HCT116 (cell line): ENCODE results near the gene OPRD1. TPM values are rescaled to one million over a fixed set of nuclear protein-coding genes. Genes with fewer than 3 reads are reported as not detected.

Experiments used
- ATAC-seq: fragments of 200-7000 bp; cut with Tn5 transposase; 2 replicates; pipeline ENCODE4 v1.9.1; 2020; ENCODE audit warnings: mild to moderate bottlenecking, moderate library complexity
- BruUV-seq: library from RNA; stranded (reverse); fragments of 400-500 nt; replicated peaks from 2 replicates; lab custom pipeline; 2021; lab: Mats Ljungman, UMichigan
- CTCF ChIA-PET: fragments of 300-600 bp; sonication (Branson Sonifier 250); formaldehyde crosslinking; loops from one replicate; lab custom pipeline; 2021; ENCODE audit warnings: antibody characterized with exemption; lab: Charles Lee
- POLR2A ChIA-PET: fragments of 300-600, 350-600 bp; sonication (Branson Sonifier 250); formaldehyde crosslinking; loops from one replicate; lab custom pipeline; 2021; ENCODE audit warnings: antibody characterized with exemption; lab: Charles Lee
- RAD21 ChIA-PET, 2 experiments: fragments of 300-600 bp; sonication (Branson Sonifier 250); formaldehyde crosslinking; loops; one replicate each; lab custom pipeline; 2023; ENCODE audit warnings: low total read pairs in 2 of 2; ENCODE audit not compliant: uncharacterized antibody in 2 of 2, unreplicated experiment in 2 of 2, low non-redundant PET in 1 of 2; lab: Charles Lee
- DNase-seq: peaks from one replicate; pipeline ENCODE4 v3.0.0-alpha.2; 2010; ENCODE audit warnings: low read depth, low spot score
- H2AFZ ChIP-seq: fragments of 200-600 bp; shearing (Covaris generic), sonication (generic); 2 replicates; pipeline ENCODE4 v1.6.1; 2017; ENCODE audit warnings: low read depth, mixed run types, mixed read lengths, antibody characterized with exemption, low read length; ENCODE audit not compliant: poor library complexity, severe bottlenecking
- H3K27ac ChIP-seq: 2 replicates; pipeline ENCODE4 v1.5.1; 2012; ENCODE audit warnings: low read depth, low read length
- H3K27me3 ChIP-seq: fragments of 200-600 bp; sonication (generic); 2 replicates; pipeline ENCODE4 v1.6.1; 2016; ENCODE audit warnings: mixed run types, low read length, mixed read lengths; ENCODE audit not compliant: insufficient read depth
- H3K36me3 ChIP-seq, 2 experiments: fragments of 200-500 bp in 1 of 2; fragments of 200-600 bp in 1 of 2; sonication (Bioruptor generic) in 1 of 2; sonication (generic) in 1 of 2; 2 replicates each; pipeline versions ENCODE4 v1.5.1 to v1.6.1; 2014 to 2016; ENCODE audit warnings: low read length in 2 of 2, inconsistent platforms in 1 of 2, mixed read lengths in 1 of 2, mixed run types in 1 of 2; ENCODE audit not compliant: insufficient read depth in 2 of 2, control insufficient read depth in 1 of 2
- H3K4me1 ChIP-seq, 2 experiments: fragments of 200-600 bp in 1 of 2; sonication (generic) in 1 of 2; 2 replicates each; pipeline versions ENCODE4 v1.5.1 to v1.6.1; 2012 to 2017; ENCODE audit warnings: low read length in 2 of 2, inconsistent platforms in 1 of 2, mild to moderate bottlenecking in 1 of 2, mixed read lengths in 1 of 2, mixed run types in 1 of 2, moderate library complexity in 1 of 2; ENCODE audit not compliant: insufficient read depth in 2 of 2, control insufficient read depth in 1 of 2
- H3K4me2 ChIP-seq: fragments of 200-600 bp; sonication (generic); 2 replicates; pipeline ENCODE4 v1.6.1; 2017; ENCODE audit warnings: mixed run types, low read length, mixed read lengths
- H3K4me3 ChIP-seq, 2 experiments: fragments of 200-600 bp in 1 of 2; sonication (generic) in 1 of 2; replicated peaks in 1 of 2; 2 replicates each; pipeline ENCODE4 v1.5.1; 2011 to 2016; ENCODE audit warnings: low read length in 2 of 2, control low read depth in 1 of 2, low read depth in 1 of 2, mild to moderate bottlenecking in 1 of 2, mixed read lengths in 1 of 2, mixed run types in 1 of 2
- H3K79me2 ChIP-seq: fragments of 200-600 bp; sonication (generic); 2 replicates; pipeline ENCODE4 v1.6.1; 2017; ENCODE audit warnings: mild to moderate bottlenecking, mixed run types, low read length, moderate library complexity, mixed read lengths; ENCODE audit not compliant: insufficient read depth
- H3K9ac ChIP-seq: fragments of 200-600 bp; sonication (generic); 2 replicates; pipeline ENCODE4 v1.6.1; 2016; ENCODE audit warnings: low read length, mixed read lengths
- H3K9me2 ChIP-seq: fragments of 200-600 bp; sonication (generic), shearing (Covaris generic); 2 replicates; pipeline ENCODE4 v1.6.1; 2017; ENCODE audit warnings: mixed run types, mild to moderate bottlenecking, moderate library complexity; ENCODE audit not compliant: insufficient read depth
- H3K9me3 ChIP-seq, 2 experiments: fragments of 200-500 bp in 1 of 2; fragments of 200-600 bp in 1 of 2; sonication (Bioruptor generic) in 1 of 2; sonication (generic) in 1 of 2; 2 replicates each; pipeline ENCODE4 v1.6.1; 2014 to 2017; ENCODE audit warnings: low read length in 2 of 2, mixed read lengths in 2 of 2, inconsistent platforms in 1 of 2, low read depth in 1 of 2, mild to moderate bottlenecking in 1 of 2, mixed run types in 1 of 2, moderate library complexity in 1 of 2; ENCODE audit not compliant: control insufficient read depth in 1 of 2, insufficient read depth in 1 of 2
- H4K20me1 ChIP-seq: fragments of 200-600 bp; sonication (generic), shearing (Covaris generic); 2 replicates; pipeline ENCODE4 v1.6.1; 2017; ENCODE audit warnings: mixed run types, mild to moderate bottlenecking, moderate library complexity; ENCODE audit not compliant: insufficient read depth
- CBX3 ChIP-seq: IDR thresholded peaks from 2 replicates; pipeline ENCODE4 v1.6.1; 2012; ENCODE audit warnings: low read depth
- CEBPB ChIP-seq: IDR thresholded peaks from 2 replicates; pipeline ENCODE4 v1.6.1; 2012; ENCODE audit warnings: low read depth
- EGR1 ChIP-seq: IDR thresholded peaks from 2 replicates; pipeline ENCODE4 v1.6.1; 2012; ENCODE audit warnings: low read depth
- ELF1 ChIP-seq: IDR thresholded peaks from 2 replicates; pipeline ENCODE4 v1.6.1; 2012; ENCODE audit warnings: low read depth, borderline replicate concordance
- EZH2 ChIP-seq: fragments of 200-600 bp; sonication (generic); IDR thresholded peaks from 2 replicates; pipeline ENCODE4 v1.6.1; 2017; ENCODE audit warnings: antibody characterized with exemption, mixed run types
- JUND ChIP-seq: IDR thresholded peaks from 2 replicates; pipeline ENCODE4 v1.6.1; 2012
- MAX ChIP-seq: IDR thresholded peaks from 2 replicates; pipeline ENCODE4 v1.6.1; 2012
- POLR2A ChIP-seq: IDR thresholded peaks from 2 replicates; pipeline ENCODE4 v1.7.0; 2011; ENCODE audit warnings: borderline replicate concordance; ENCODE audit not compliant: insufficient read depth, insufficient read length; ENCODE audit errors: extremely low read depth
- POLR2AphosphoS5 ChIP-seq: IDR thresholded peaks from 2 replicates; pipeline ENCODE4 v1.6.1; 2011; ENCODE audit warnings: mild to moderate bottlenecking, low read depth, low read length, moderate library complexity
- SIN3A ChIP-seq: IDR thresholded peaks from 2 replicates; pipeline ENCODE4 v1.6.1; 2012; ENCODE audit warnings: low read depth
- SP1 ChIP-seq: IDR thresholded peaks from 2 replicates; pipeline ENCODE4 v1.6.1; 2012; ENCODE audit warnings: low read depth
- SRF ChIP-seq: IDR thresholded peaks from 2 replicates; pipeline ENCODE4 v1.6.1; 2012; ENCODE audit warnings: low read depth
- TCF7L2 ChIP-seq: IDR thresholded peaks from 2 replicates; pipeline ENCODE4 v1.7.0; 2011; ENCODE audit warnings: borderline replicate concordance, inconsistent platforms; ENCODE audit not compliant: insufficient read depth, insufficient read length; ENCODE audit errors: extremely low read depth
- YY1 ChIP-seq: IDR thresholded peaks from 2 replicates; pipeline ENCODE4 v1.6.1; 2011; ENCODE audit warnings: low read length, low read depth, moderate library complexity, mild to moderate bottlenecking; ENCODE audit not compliant: insufficient replicate concordance; ENCODE audit errors: extremely low read depth
- ZFX ChIP-seq: fragments of 450-650 bp; IDR thresholded peaks from 2 replicates; pipeline ENCODE4 v1.6.1; 2017
- ZNF274 ChIP-seq: fragments of 200-500 bp; sonication (Bioruptor generic); IDR thresholded peaks from 2 replicates; pipeline ENCODE4 v1.6.1; 2014; ENCODE audit warnings: mild to moderate bottlenecking, low read depth, low read length, inconsistent platforms
- intact Hi-C: fragments of 100-400 bp; cut with micrococcal nuclease; formaldehyde crosslinking; loops from 2 replicates; pipeline ENCODE4 v1.10.0; 2022
- total RNA-seq: library from RNA; stranded (reverse); gene quantifications from one replicate; pipeline ENCODE4 v1.2.1, GENCODE V29; 2021; ENCODE audit not compliant: unreplicated experiment
- TF ChIP-seq, protein P1 (sequence below): IDR thresholded peaks from 2 replicates; pipeline ENCODE4 v1.6.1; 2012
- TF ChIP-seq, protein P2 (sequence below): IDR thresholded peaks from 2 replicates; pipeline ENCODE4 v1.6.1; 2012; ENCODE audit warnings: low read depth
- TF ChIP-seq, protein P3 (sequence below), 3 experiments: fragments of 200-600 bp in 1 of 3; sonication (generic) in 1 of 3; IDR thresholded peaks in 2 of 3; conservative IDR thresholded peaks in 1 of 3; 2 replicates each; pipeline ENCODE4 v1.5.1; 2012 to 2017; ENCODE audit warnings: low read depth in 2 of 3, low read length in 2 of 3, antibody characterized with exemption in 1 of 3, borderline replicate concordance in 1 of 3, control low read depth in 1 of 3, mild to moderate bottlenecking in 1 of 3, mixed read lengths in 1 of 3, mixed run types in 1 of 3, moderate library complexity in 1 of 3; ENCODE audit not compliant: insufficient read depth in 1 of 3

OPRD1 gene
- total RNA-seq, 1 experiment from 2014 or later: not detected

DNA sequence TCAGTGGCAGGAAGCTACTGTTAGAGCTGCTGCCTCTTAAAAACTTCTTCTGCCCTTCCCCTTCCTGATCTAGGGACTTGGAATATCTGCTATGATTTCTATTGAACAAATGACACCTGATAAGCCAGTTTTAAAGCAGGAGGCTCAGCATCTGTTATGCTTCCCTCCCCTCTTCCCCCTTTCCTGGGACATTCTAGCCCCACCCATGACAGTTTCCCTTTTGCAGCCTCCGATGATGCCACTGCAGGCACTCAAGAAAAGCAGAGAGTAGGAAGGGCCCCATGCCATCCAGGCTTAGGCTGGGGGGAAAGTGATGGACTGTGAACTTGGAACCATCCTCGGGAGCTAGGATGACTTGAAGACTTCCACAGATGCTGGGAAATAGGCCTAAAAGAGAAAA is 87.3 kb downstream of the OPRD1 start:
- Histone ChIP-seq H4K20me1 (no peaks in the 10 kb centered on the region), H3K4me3 (no peak overlapping the region), H3K9me2 (no peaks in the 10 kb centered on the region), H2AFZ (no peak overlapping the region), H3K9ac (no peak overlapping the region), H3K4me2 (no peak overlapping the region), H3K9me3 (no peaks in the 10 kb centered on the region), H3K4me1 (no peaks in the 10 kb centered on the region), H3K79me2 (peaks cover 4% of the 10 kb centered on the region; the same call in 1 of the 2 replicates), H3K27ac (no peak overlapping the region), H3K36me3 (no peaks in the 10 kb centered on the region), H3K27me3 (no peaks in the 10 kb centered on the region)
- ChIA-PET CTCF (interaction anchor here (1.4 kb wide), 1 partner anchor 12 kb away, joined by 4 read pairs; no protein-coding TSS in a partner anchor), RAD21 (no interaction called here), POLR2A (interaction anchor here (1.0 kb wide), 1 partner anchor 11 kb away, joined by 3 read pairs; no protein-coding TSS in a partner anchor)
- intact Hi-C loops: no loop called here
- DNase-seq (no peak), ATAC-seq (no peak)
- no TSS peak for BruUV-seq
- no peak for TF ChIP-seq TCF7L2
- TF ChIP-seq, protein P1, sequence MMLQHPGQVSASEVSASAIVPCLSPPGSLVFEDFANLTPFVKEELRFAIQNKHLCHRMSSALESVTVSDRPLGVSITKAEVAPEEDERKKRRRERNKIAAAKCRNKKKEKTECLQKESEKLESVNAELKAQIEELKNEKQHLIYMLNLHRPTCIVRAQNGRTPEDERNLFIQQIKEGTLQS: no peak
- no peak for TF ChIP-seq CEBPB
- TF ChIP-seq POLR2AphosphoS5: no peak
- no peak for TF ChIP-seq SRF
- TF ChIP-seq CBX3: no peak
- TF ChIP-seq, protein P2, sequence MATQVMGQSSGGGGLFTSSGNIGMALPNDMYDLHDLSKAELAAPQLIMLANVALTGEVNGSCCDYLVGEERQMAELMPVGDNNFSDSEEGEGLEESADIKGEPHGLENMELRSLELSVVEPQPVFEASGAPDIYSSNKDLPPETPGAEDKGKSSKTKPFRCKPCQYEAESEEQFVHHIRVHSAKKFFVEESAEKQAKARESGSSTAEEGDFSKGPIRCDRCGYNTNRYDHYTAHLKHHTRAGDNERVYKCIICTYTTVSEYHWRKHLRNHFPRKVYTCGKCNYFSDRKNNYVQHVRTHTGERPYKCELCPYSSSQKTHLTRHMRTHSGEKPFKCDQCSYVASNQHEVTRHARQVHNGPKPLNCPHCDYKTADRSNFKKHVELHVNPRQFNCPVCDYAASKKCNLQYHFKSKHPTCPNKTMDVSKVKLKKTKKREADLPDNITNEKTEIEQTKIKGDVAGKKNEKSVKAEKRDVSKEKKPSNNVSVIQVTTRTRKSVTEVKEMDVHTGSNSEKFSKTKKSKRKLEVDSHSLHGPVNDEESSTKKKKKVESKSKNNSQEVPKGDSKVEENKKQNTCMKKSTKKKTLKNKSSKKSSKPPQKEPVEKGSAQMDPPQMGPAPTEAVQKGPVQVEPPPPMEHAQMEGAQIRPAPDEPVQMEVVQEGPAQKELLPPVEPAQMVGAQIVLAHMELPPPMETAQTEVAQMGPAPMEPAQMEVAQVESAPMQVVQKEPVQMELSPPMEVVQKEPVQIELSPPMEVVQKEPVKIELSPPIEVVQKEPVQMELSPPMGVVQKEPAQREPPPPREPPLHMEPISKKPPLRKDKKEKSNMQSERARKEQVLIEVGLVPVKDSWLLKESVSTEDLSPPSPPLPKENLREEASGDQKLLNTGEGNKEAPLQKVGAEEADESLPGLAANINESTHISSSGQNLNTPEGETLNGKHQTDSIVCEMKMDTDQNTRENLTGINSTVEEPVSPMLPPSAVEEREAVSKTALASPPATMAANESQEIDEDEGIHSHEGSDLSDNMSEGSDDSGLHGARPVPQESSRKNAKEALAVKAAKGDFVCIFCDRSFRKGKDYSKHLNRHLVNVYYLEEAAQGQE: no peak
- no peak for TF ChIP-seq ELF1
- TF ChIP-seq POLR2A: no peak
- TF ChIP-seq ZFX: no peak
- TF ChIP-seq EGR1: no peak
- no peak for TF ChIP-seq EZH2
- no peak for TF ChIP-seq YY1
- TF ChIP-seq ZNF274: no peak
- TF ChIP-seq SP1: no peak
- TF ChIP-seq JUND: no peak
- TF ChIP-seq MAX: no peak
- TF ChIP-seq, protein P3, sequence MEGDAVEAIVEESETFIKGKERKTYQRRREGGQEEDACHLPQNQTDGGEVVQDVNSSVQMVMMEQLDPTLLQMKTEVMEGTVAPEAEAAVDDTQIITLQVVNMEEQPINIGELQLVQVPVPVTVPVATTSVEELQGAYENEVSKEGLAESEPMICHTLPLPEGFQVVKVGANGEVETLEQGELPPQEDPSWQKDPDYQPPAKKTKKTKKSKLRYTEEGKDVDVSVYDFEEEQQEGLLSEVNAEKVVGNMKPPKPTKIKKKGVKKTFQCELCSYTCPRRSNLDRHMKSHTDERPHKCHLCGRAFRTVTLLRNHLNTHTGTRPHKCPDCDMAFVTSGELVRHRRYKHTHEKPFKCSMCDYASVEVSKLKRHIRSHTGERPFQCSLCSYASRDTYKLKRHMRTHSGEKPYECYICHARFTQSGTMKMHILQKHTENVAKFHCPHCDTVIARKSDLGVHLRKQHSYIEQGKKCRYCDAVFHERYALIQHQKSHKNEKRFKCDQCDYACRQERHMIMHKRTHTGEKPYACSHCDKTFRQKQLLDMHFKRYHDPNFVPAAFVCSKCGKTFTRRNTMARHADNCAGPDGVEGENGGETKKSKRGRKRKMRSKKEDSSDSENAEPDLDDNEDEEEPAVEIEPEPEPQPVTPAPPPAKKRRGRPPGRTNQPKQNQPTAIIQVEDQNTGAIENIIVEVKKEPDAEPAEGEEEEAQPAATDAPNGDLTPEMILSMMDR (IDR thresholded peaks at IDR 0.05 in 2 of 3, conservative IDR thresholded peaks at IDR 0.05 in 1 of 3; ENCODE audit: borderline replicate concordance in 1 of 3, insufficient read depth in 1 of 3, low read depth in 2 of 3, low read length in 2 of 3): no peak
- TF ChIP-seq SIN3A: no peak
